ENCODE data around the gene GPRIN2.
"Not testable (repeated sequence)": the region's sequence is repeated elsewhere in the genome, so short reads cannot be mapped to it uniquely, and the experiment has no call there.

GPRIN2 gene

DNA sequence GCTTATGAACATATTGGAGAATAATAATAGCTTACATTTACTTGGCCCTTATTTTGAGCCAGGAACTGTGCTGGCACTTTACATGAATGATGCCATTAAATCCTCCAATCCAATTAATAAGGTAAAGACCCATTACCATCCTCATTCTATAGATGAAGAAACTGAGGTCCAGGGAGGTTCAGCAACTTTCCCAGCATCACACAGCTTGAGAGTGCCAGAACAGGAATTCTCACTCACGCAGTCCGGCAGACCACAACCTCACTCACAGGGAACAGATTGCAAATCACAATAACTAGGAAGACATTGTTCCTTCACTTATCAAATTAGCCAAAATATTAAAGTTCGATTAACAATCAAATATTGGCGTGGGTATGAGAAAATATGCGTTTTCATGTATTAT is 18.3 kb downstream of the GPRIN2 start:
- in situ Hi-C loops (cut with MboI; ENCODE audit: low sequenced_read_pairs): no loop called here

DNA sequence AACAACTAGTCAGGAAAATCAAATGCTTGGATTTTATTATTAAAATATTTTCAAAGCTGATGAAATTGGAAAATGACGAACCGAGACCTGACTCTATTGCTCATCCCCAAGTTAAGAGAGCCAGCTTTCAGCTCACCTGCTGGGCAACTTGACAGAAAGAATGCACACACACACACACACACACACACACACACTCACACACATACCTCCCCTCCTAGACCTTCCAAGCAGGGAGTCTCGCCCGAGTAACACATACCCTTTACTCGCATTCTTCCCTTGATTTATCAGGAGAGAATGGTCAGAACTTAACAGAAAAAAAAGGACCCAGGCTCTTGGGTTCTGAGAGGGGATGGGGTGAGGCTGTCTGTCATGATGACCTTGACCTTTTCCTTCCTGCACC is 19.1 kb downstream of the GPRIN2 start:
- in situ Hi-C loops (cut with MboI; ENCODE audit: low sequenced_read_pairs): no loop called here

DNA sequence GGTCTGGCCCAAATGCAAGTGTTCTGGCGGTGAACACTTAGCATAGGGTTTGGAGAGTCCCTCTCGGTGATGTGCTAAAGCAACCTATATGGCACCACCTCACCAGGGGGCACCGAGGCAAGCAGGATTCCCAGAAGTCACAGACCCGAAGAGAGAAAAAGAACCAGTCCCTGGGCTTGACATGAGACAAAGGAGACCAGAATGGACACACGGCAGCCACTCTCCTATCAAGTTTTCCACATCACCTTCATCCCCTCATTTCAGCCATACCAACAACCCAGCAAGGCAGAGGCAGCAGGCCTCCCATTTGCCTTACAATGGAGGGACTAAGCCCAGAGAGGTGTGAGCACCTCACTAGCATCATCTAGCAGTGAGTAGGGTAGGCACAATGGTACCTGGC is 19.7 kb downstream of the GPRIN2 start:
- in situ Hi-C loops (cut with MboI; ENCODE audit: low sequenced_read_pairs): no loop called here

DNA sequence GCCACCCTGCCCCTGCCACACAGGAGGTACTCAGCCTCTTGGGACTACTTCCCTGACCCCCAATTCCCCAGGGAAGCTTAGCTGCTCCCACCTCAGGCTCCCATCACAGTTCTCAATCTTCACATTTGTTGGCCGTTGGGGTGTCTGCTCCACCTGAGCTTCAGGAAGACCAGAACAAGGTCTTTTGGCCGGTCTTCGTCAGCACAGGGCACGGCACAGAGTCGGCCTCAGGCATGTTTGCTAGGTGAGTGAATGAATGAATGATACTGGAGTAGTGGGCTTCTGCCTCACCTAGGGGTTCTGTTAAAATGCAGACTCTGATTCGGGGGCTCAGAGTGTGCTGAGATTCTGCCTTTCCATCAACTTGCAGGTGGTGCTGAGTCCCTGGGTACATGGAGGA is 20.3 kb downstream of the GPRIN2 start:
- in situ Hi-C loops (cut with MboI; ENCODE audit: low sequenced_read_pairs): no loop called here

DNA sequence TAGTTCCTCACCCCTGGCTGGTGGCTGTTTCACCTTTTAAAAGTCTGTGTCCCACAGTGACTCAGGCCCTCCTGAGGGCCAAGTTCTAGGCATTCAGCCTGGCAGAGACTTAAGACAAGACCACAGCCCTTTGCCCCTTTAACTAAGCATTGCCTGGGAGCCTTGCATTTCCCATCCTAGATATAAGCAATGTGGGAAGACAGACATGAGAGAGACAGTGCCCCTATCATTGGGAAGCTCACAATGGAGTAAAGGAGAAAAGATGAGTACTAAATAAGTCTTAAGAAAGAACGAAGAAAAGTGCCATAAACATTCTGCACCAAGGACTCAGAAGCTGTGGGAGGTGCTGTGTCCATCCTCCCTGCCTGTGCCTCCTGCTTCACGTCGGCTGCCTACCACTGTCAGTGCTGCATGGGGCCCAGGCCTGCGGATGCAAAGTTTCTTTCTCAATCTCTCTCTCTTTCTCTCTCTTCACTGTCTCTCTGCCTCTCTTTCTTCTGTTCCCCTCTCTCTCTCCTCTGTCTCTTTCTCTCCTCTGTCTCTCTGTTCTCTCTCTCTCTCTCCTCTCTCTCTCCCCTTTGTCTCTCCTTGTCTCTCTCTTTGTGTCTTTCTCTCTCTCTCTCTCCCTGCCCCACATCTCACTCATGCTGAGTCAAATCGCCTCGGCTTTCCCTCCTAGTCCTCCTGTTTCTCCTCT is 21.5 kb downstream of the GPRIN2 start:
- in situ Hi-C loops (cut with MboI; ENCODE audit: low sequenced_read_pairs): no loop called here

DNA sequence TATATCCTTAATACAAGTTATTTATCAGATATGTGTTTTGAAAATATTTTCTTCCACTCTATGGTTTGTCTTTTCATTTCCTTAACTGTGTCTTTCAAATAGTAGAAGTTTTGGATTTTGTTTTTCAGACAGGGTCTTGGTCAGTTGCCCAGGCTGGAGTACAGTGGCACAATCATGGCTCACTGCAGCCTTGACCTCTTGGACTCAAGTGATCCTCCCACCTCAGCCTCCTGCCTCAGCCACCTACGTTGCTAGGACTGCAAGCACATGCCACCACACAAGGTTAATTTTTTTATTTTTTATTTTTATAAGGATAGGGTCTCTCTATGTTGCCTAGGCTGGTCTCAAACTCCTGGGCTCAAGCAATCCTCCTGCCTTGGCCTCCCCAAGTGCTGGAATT is 24.2 kb downstream of the GPRIN2 start:
- in situ Hi-C loops (cut with MboI; ENCODE audit: low sequenced_read_pairs): not testable (repeated sequence)

DNA sequence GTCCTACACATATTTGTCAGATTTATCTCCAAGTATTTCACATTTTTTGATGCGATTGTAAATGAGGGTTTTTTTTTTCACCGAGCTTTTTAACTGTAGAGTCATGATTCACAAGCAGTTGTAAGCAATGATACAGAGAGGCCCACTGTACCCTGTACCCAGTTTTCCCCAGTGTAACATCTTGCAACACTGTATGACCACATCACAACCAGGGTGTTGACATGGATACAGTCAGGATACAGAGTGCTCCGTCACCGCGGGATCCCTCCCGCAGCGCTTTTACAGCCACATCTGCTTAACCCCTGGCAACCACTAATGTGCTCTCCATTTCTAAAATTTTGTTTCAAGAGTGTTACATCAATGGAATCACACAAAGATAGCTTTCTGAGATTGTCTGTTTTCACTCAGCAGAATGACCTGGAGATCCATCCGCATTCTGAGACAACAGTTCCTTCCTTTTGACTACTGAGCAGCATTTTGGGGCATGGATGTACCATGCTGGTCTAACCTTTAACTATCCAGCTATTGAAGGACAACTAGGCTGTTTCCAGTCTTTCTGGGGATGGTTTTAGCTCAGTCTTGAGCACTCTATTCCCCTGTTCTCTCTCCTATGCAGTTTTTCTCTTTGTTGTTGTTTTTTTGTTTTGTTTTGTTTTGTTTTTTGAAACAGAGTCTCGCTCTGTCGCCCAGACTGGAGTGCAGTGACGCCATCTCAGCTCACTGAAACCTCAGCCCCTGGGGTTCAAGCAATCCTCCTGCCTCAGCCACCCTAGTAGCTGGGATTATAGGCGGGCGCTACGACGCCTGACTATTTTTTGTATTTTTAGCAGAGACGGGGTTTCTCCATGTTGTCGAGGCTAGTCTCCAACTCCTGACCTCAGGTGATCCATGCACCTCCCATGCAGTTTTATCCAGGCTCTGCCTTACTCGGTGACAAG is 25.9 kb downstream of the GPRIN2 start:
- in situ Hi-C loops (cut with MboI; ENCODE audit: low sequenced_read_pairs): no loop called here

DNA sequence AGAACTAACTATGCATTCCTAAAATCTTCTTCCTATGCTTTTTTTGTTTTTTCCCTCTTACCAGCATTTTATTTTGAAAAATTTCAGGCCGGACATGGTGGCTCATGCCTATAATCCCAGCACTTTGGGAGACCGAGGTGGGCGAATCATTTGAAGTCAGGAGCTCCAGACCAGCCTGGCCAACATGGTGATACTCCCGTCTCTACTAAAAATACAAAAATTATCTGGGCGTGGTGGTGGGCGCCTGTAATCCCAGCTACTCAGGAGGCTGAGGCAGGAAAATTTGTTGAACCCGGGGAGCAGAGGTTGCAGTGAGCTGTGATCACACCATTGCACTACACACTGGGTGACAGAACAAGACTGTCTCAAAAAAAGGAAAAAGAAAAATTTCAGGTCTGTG is 26.7 kb downstream of the GPRIN2 start:
- in situ Hi-C loops (cut with MboI; ENCODE audit: low sequenced_read_pairs): not testable (repeated sequence)

DNA sequence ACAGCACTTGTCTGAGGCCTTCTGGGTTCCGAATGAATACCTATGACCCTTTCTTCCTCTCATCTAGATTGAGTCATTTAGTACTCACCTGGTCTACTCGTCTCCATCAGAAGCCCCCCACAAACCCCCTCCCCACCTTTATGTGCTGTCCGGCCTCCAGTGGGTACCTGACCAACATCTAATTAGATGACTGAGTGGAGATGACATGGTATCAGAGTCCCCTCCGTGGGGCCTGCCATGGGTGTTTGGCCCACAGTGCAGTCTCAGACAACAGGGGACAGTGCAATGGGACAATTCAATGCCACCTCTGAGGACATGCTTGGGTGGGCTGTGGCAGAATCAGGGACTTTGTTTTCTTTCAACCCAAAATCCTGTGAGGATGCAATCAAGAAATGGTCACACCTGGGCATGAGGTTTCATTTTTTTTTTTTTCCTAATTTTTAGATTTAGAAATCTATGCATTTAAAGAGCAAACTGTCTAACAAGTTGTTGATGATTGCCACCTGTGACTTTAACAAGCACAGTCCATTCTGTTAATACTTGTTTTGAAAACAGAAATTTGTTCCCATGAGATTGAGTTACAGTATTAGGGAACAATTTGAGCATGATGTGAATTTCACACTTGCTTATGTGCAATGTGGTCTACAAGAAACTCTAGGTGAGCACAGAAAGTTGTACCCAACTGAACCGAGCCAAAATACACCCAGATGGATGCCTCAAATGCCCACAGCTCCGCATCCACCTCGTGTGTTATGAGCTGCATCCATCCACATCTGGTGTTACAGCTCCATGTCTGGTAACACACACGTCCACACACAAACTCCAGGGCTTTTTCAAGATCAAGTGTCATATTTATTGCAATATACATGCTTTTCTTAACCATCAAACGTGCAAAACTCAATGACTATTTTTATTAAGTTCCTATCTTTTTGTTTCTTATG is 27.5 kb downstream of the GPRIN2 start:
- in situ Hi-C loops (cut with MboI; ENCODE audit: low sequenced_read_pairs): no loop called here

DNA sequence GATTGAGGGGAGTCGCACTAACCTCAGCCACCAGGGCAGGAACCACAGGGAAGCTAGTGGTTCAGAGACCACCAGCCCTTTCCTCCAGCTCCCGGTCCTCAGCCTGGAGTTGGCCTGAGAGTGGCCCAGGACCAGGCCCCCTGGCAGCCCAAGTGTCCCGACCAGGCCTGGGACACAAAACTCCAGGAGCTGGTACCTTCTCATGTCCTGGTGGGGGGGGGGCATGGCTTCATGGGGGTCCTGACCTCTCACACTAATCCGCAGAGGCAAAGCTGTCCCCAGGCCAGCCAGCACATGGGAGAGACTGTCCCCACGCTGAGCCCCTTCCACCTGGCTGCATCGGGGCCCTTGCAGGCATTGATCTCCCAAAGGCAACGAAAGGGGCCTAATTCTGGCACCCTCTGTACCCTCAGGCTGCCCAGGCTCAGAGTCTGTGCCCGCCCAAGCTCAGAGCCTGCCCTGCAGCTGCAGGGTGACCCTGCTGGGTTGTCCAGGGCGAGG is 28.2 kb downstream of the GPRIN2 start:
- in situ Hi-C loops (cut with MboI; ENCODE audit: low sequenced_read_pairs): no loop called here

DNA sequence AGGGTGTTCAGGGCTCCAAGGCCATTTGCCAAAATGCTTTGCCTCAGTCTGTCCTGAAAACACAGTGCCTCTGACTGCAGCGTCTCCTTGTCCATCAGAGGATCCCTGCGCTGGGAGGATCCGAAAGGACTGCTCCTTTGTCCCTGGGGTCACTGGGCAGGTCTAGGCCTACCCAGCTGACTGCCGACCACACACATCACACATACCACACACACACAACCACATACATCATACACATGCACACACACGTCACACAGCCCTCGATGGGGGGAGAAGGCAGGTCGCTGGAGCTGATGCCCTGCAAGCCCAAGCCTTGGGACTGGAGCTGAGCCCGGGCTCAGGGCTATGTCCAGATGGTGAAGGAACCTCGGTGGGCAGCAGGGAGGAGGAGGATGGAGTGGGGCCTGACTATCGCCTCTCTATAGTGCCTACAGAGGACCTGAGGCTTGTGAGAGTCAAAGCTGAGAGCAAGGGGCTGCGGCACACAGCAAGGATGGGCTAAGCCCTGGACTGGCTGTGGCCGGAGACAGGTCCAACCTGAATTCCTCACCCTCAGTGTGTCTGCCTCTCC is 29.1 kb downstream of the GPRIN2 start:
- in situ Hi-C loops (cut with MboI; ENCODE audit: low sequenced_read_pairs): no loop called here

DNA sequence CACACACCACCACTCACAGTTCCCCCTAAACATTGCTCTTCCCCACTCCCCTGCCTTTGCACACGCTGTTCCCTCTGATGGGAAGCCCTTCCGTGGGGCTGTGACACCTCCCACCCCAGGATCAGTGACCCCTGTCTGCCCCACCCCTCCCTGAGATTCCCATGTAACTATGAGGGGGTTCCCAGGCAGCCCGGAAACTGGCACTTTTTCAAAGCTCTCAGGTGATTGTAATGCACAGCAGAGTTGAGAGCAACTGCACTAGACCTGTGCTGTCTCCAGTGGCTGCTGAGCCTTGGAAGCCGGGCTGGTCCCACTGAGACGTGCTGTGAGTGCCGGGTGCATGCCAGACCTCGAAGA is 29.8 kb downstream of the GPRIN2 start:
- in situ Hi-C loops (cut with MboI; ENCODE audit: low sequenced_read_pairs): no loop called here

DNA sequence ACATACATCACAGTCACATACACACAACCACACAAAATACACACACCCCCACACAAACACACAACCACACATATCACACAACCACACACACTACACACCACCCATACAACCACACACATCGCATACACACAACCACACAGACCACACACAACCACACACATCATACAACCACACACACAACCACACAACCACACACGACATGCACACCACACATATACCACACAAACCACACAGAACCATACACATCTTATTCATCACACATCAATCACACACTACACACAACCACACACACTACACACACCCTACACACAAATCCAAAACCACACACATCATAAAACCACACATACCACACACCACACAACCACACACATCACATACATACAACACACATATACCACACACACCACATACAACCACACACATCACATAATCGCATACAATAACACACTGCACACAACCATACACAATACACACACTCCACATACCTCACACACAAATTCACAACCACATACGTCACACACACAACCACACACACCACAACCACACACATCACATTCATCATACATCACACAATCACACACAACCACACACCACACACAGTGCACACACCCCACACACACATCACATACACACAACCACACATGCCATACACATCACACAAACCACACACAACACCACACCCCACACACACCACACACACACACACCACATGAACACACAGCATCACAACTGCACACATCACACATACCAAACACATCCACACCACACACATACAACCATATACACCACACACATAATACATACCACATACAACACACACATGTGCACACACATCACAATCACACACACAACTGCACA is 30.4 kb downstream of the GPRIN2 start:
- in situ Hi-C loops (cut with MboI; ENCODE audit: low sequenced_read_pairs): no loop called here

DNA sequence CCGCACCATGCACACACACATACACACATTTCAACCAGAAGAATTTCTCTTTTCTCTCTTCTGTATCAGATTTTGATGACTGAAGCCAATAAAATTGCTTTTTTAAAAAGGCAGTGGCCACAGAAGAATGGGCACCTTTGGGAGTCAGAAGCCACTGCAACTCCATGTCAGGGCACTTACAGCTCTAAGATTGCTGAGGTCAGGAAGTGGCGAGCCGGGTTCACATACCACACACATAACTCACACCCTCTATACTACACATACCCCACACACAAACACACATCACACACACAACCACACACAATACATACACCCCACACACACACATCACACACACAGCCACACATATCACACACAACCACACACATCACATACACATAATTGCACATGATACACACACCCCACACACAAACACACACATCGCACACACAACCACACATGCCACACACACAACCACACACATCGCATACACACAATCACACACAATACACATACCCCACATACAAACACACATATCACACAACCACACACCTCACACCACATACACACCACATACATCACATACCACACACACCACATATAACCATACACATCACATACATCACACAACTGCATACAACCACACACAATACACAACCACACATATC is 31.2 kb downstream of the GPRIN2 start:
- in situ Hi-C loops (cut with MboI; ENCODE audit: low sequenced_read_pairs): no loop called here

DNA sequence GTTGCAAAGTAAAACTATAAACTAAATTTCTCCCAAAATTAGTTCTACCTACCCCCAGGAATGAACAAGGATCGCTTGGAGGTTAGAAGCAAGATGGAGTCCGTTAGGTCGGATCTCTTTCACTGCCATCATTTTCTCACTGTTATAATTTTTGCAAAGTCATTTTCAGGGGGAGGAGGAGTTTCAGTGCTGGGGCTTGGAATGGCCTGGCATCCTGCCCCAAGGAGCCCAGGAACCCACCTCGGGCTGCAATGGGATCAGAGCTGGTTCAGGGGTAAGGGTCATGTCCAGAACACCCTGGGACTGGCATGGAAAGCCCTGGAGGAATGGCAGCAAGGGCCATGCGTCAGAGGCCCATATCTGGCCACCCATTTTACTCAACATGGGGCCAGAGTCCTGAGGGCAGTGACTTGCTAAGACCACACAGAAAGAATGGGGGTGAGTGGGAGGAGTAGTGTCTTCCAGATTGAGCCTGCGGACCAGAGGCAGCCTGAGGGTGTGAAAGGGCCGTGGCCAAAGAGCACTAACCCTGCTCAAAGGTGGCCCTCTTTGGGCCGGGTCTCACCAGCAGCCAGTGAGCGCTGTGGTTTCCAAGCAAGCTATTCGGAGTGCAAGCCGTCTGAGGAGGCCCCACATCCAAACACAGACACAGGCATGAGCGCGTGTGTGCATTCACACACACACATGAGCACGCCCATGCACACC is 31.8 kb downstream of the GPRIN2 start:
- in situ Hi-C loops (cut with MboI; ENCODE audit: low sequenced_read_pairs): no loop called here

DNA sequence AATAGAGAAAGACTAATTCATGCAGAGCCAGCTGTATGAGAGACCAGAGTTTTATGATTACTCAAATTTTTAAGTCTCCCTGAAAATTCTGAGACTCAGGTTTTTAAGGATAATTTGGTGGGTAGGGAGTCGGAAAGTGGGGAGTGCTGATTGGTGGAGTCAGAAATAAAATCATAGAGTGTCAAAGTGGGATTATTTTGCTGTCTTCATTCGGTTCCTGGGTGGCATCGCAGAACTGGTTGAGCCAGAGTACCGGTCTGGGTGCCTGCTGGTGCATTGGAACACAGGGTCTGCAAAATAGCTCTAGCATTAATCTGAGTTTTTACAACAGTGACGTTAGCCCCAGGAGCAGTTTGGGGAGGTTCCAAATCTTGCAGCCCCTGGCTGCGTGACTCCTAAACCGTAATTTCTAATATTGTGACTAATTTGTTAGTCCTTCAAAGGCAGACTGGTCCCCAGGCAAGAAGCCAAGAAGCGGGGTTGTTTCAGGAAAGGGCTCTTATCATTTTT is 32.4 kb downstream of the GPRIN2 start:
- in situ Hi-C loops (cut with MboI; ENCODE audit: low sequenced_read_pairs): no loop called here

DNA sequence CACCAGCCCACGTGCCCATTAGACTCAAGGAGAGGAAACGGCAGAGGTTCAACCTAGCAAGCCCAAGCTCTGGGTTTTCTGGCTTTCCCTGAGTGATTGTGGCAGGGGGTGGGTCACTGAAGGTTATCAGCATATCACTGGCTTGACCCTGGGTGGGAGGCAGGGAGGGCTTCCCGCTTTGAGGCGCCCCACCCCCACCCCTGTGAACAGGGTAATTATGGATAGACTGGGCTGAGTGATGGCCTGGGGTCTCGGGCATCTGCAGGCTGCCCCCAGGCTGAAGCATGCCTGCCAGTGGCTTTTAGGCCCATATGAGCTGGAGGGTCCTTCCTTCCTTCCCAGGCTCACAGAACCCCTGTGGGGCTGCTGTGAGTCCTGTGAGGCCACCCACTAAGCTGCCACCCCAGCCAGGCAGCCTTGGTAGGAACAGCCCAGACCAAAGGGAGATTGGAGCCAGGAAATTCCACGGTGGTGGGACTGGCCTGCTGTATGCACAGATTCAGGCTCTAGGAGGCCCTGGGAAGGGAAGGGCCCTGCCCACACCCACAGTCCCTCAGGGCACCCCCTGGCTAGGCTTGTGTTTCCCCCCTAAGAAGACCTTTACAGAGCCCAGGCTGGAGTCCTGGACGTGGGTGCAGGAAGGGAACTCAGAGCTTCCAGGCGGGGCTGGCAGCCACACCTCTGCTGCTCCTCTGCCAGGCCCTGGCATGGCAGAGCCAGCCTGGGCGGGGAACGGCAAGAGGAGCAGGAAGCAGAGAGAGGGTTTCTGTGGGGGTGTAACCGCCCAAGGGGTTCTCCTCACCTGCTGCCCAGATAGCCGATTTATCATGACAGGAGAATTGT is 33.1 kb downstream of the GPRIN2 start:
- in situ Hi-C loops (cut with MboI; ENCODE audit: low sequenced_read_pairs): no loop called here
